Right lobe of liver (tissue), 4 donors: ENCODE data around the gene SLC28A1.

Experiments used
- POLR2A ChIP-seq: fragments of 450-650 bp; IDR thresholded peaks from one replicate; pipeline ENCODE4 v1.6.1; 2017; ENCODE audit warnings: antibody characterized with exemption, mild to moderate bottlenecking
- TF ChIP-seq, protein P1 (sequence below), 4 donors: fragments of 200-600 bp in 3 of 4; fragments of 450-650 bp in 1 of 4; IDR thresholded peaks; one replicate each; pipeline versions ENCODE4 v1.5.1 to v1.8.0; 2016 to 2022; ENCODE audit warnings: antibody characterized with exemption in 4 of 4, mild to moderate bottlenecking in 2 of 4
- donor health status: DM: no; HTN: no; CAD: no.
- donor health status: DM: no; HTN: no; CAD: no.
- donor health status: DM: no; HTN: yes; CAD: no.

DNA sequence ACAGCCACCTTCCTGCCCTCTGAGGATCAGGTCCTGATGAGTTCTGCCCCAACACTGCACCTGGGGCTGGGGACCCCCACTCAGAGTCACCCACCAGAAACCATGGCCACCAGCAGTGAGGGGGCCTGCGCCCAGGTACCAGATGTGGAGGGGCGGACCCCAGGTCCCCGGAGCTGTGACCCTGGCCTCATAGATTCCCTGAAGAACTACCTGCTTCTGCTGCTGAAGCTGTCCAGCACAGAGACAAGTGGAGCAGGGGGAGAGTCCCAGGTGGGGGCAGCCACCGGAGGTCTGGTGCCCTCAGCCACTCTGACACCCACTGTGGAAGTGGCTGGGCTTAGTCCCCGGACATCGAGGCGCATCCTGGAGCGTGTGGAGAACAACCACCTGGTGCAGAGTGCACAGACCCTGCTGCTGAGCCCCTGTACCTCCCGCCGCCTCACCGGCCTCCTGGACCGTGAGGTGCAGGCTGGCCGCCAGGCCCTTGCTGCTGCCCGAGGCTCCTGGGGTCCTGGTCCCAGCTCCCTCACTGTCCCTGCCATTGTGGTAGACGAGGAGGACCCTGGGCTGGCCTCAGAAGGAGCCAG, 27.0 kb upstream of the SLC28A1 start:
- no peak for TF ChIP-seq POLR2A
- TF ChIP-seq, protein P1, sequence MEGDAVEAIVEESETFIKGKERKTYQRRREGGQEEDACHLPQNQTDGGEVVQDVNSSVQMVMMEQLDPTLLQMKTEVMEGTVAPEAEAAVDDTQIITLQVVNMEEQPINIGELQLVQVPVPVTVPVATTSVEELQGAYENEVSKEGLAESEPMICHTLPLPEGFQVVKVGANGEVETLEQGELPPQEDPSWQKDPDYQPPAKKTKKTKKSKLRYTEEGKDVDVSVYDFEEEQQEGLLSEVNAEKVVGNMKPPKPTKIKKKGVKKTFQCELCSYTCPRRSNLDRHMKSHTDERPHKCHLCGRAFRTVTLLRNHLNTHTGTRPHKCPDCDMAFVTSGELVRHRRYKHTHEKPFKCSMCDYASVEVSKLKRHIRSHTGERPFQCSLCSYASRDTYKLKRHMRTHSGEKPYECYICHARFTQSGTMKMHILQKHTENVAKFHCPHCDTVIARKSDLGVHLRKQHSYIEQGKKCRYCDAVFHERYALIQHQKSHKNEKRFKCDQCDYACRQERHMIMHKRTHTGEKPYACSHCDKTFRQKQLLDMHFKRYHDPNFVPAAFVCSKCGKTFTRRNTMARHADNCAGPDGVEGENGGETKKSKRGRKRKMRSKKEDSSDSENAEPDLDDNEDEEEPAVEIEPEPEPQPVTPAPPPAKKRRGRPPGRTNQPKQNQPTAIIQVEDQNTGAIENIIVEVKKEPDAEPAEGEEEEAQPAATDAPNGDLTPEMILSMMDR (IDR thresholded peaks at IDR 0.05): no peak
